ENCODE data around the gene ELFN2. TPM values are rescaled to one million over a fixed set of nuclear protein-coding genes. Genes with fewer than 3 reads are reported as not detected.

The ELFN2 gene
- total RNA-seq, 1 experiment from 2014 or later, result 2.8 TPM

DNA sequence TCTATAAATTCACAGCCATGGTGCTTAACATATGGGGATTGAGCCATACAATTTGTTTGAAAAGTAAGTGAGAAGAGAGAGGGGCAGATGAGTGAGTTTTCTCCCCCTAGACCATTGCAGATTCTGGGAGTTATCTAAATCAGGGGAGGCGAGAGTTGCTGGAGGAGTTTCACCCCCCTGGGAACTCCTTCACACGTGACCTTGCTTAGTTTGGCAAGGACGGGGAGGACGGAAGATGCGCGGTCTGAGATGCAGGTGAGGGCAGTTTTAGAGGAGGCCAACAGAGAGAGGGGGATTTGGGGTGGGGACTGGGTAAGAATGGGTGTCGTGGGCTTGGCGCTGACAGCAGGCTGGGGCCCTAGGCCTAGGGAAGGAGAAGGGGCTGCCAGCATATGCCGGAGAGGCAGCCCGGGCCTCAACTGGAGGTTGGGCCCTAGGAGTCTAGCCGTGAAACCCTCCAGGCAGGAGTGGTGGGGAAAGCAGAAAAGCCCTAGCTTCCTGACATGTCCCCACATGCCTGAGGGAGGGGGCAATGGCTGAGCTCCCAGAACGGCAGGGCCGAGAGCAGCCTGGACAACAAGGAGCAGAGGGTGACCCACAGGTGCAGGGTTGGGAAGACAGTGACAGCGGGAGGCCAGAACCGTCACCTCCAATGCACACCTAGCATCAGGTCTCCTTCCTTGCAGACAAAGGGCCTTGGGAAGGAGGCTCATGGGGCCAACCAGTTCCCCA, 63.9 kb downstream of the ELFN2 start:
- Mint-ChIP-seq H3K4me1 (ENCODE audit: low read depth, unreplicated experiment) (no peaks in the 10 kb centered on the region), H3K9me3 (ENCODE audit: low read depth, unreplicated experiment) (no peaks in the 10 kb centered on the region), H3K36me3 (ENCODE audit: insufficient read depth, unreplicated experiment) (no peaks in the 10 kb centered on the region), H3K27me3 (ENCODE audit: unreplicated experiment) (peaks cover 34% of the 10 kb centered on the region), H3K27ac (ENCODE audit: unreplicated experiment) (no peak overlapping the region), H3K4me3 (ENCODE audit: low read depth, unreplicated experiment) (no peak overlapping the region)
- no peak for DNase-seq
- no TSS peak for BruUV-seq (replicated peaks)
- CTCF ChIA-PET, result interaction anchor here (0.5 kb wide), 1 partner anchor 148 kb away, joined by 3 read pairs; no protein-coding TSS in a partner anchor
- intact Hi-C loops (cut with micrococcal nuclease; ENCODE audit: unreplicated experiment), result no loop called here
- TF ChIP-seq CTCF (IDR thresholded peaks at IDR 0.05; ENCODE audit: unreplicated experiment), result no peak

DNA sequence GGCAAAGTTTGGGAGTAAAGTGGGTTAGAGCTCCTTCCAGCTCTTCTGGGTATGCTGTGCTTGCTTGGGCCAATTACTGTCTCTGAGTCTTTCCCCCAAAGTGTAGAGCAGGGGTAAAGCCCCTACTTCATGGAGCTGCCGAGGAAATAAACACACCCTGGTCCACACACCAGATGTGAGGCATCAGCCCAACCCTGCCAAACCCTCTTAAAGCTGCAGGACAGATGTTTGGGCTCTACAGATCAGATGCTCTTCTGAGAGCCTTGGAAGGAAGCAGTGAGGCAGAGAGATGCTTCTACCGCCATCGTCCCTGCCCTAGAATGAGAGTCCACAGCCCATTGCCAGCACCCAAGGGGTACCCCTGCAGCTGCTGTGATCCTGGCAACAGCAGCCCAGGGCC, 64.7 kb downstream of the ELFN2 start:
- H3K36me3 Mint-ChIP-seq (ENCODE audit: insufficient read depth, unreplicated experiment), result no peaks in the 10 kb centered on the region
- no peak overlapping the region for H3K4me3 Mint-ChIP-seq (ENCODE audit: low read depth, unreplicated experiment)
- no peaks in the 10 kb centered on the region for H3K9me3 Mint-ChIP-seq (ENCODE audit: low read depth, unreplicated experiment)
- no peak overlapping the region for H3K27ac Mint-ChIP-seq (ENCODE audit: unreplicated experiment)
- CTCF ChIA-PET, result no interaction called here
- no peak for TF ChIP-seq CTCF (IDR thresholded peaks at IDR 0.05; ENCODE audit: unreplicated experiment)
- BruUV-seq (replicated peaks), result no TSS peak
- no peak for DNase-seq
- H3K4me1 Mint-ChIP-seq (ENCODE audit: low read depth, unreplicated experiment), result no peaks in the 10 kb centered on the region
- peaks cover 42% of the 10 kb centered on the region for H3K27me3 Mint-ChIP-seq (ENCODE audit: unreplicated experiment)
- intact Hi-C loops (cut with micrococcal nuclease; ENCODE audit: unreplicated experiment), result no loop called here

DNA sequence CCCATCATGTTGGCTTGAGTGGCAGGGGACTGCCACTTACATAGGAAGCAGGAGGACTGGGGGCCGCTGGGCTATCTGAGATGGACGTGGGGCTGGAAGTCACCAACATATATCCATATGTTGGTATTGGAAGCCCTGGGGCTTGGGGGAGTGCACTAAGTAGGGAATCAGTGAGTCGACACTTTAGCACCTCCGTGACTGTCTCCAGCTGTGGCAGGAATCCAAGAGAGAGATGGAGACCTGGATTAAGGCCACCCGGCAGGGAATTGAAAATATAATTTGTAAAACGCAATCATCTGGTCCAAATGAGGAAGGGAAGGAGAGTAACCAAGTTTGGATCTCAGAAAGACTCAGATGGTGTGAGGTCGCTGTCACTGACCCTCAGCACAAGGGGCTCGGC, 68.4 kb downstream of the ELFN2 start:
- Mint-ChIP-seq H3K27me3 (ENCODE audit: unreplicated experiment) (peaks cover 57% of the 10 kb centered on the region), H3K36me3 (ENCODE audit: insufficient read depth, unreplicated experiment) (no peaks in the 10 kb centered on the region), H3K4me3 (ENCODE audit: low read depth, unreplicated experiment) (no peak overlapping the region), H3K27ac (ENCODE audit: unreplicated experiment) (no peak overlapping the region), H3K4me1 (ENCODE audit: low read depth, unreplicated experiment) (peaks cover 6% of the 10 kb centered on the region), H3K9me3 (ENCODE audit: low read depth, unreplicated experiment) (no peaks in the 10 kb centered on the region)
- BruUV-seq (replicated peaks), result no TSS peak
- CTCF ChIA-PET, result interaction anchor here (1.0 kb wide), 1 partner anchor 8 kb away, joined by 4 read pairs; no protein-coding TSS in a partner anchor
- TF ChIP-seq CTCF (IDR thresholded peaks at IDR 0.05; ENCODE audit: unreplicated experiment), result no peak
- intact Hi-C loops (cut with micrococcal nuclease; ENCODE audit: unreplicated experiment), result no loop called here
- DNase-seq, result no peak

- intact Hi-C loops (cut with micrococcal nuclease; ENCODE audit: unreplicated experiment), result no loop called here
- no peaks in the 10 kb centered on the region for H3K36me3 Mint-ChIP-seq (ENCODE audit: insufficient read depth, unreplicated experiment)
- no peak overlapping the region for H3K27ac Mint-ChIP-seq (ENCODE audit: unreplicated experiment)
- H3K9me3 Mint-ChIP-seq (ENCODE audit: low read depth, unreplicated experiment), result no peaks in the 10 kb centered on the region
- peaks cover 11% of the 10 kb centered on the region for H3K4me1 Mint-ChIP-seq (ENCODE audit: low read depth, unreplicated experiment)
- H3K4me3 Mint-ChIP-seq (ENCODE audit: low read depth, unreplicated experiment), result no peak overlapping the region
- TF ChIP-seq CTCF (IDR thresholded peaks at IDR 0.05; ENCODE audit: unreplicated experiment), result no peak
- BruUV-seq (replicated peaks), result no TSS peak
- CTCF ChIA-PET, result no interaction called here
- peaks cover 51% of the 10 kb centered on the region for H3K27me3 Mint-ChIP-seq (ENCODE audit: unreplicated experiment)
- no peak for DNase-seq
Measured at GRCh38 chr22:37358386-37358785, 68.9 kb downstream of the ELFN2 start.
